SK-N-SH treated with all-trans-retinoic acid at 6 μM for 48 hours (cell line): ENCODE measurements around the gene PPP1R14D.

Experiments used
- ARNTL ChIP-seq: fragments of 450-650 bp; formaldehyde crosslinking; IDR thresholded peaks from 2 replicates; pipeline ENCODE4 v1.5.0; 2020; ENCODE audit warnings: low read depth, mild to moderate bottlenecking, moderate library complexity, borderline replicate concordance
- BACH2 ChIP-seq: fragments of 250-450 bp; sonication (Bioruptor Pico); IDR thresholded peaks from 2 replicates; pipeline ENCODE4 v1.9.0; 2021; ENCODE audit warnings: mild to moderate bottlenecking, borderline replicate concordance
- CSDC2 ChIP-seq: fragments of 250-450 bp; sonication (Bioruptor Pico); IDR thresholded peaks from 2 replicates; pipeline ENCODE4 v1.5.0; 2020; ENCODE audit warnings: mild to moderate bottlenecking, moderate library complexity
- ESRRG ChIP-seq: fragments of 250-450 bp; sonication (Bioruptor Pico); IDR thresholded peaks from 2 replicates; pipeline ENCODE4 v1.6.1; 2021; ENCODE audit warnings: mild to moderate bottlenecking
- GLIS3 ChIP-seq: fragments of 250-450 bp; sonication (Bioruptor Pico); IDR thresholded peaks from 2 replicates; pipeline ENCODE4 v1.5.0; 2020; ENCODE audit warnings: mild to moderate bottlenecking, moderate library complexity
- ISL1 ChIP-seq: fragments of 250-450 bp; sonication (Bioruptor Pico); IDR thresholded peaks from 2 replicates; pipeline ENCODE4 v2.1.2; 2022; ENCODE audit warnings: mild to moderate bottlenecking, moderate library complexity
- PATZ1 ChIP-seq: fragments of 250-450 bp; sonication (Bioruptor Pico); IDR thresholded peaks from 2 replicates; pipeline ENCODE4 v1.8.0; 2020; ENCODE audit warnings: mild to moderate bottlenecking, moderate library complexity, borderline replicate concordance
- PPARA ChIP-seq: fragments of 250-450 bp; sonication (Bioruptor Pico); IDR thresholded peaks from 2 replicates; pipeline ENCODE4 v1.5.0; 2020; ENCODE audit warnings: mild to moderate bottlenecking, borderline replicate concordance
- TCF4 ChIP-seq: fragments of 250-450 bp; sonication (Bioruptor Pico); IDR thresholded peaks from 2 replicates; pipeline ENCODE4 v1.8.0; 2021; ENCODE audit warnings: mild to moderate bottlenecking, moderate library complexity, borderline replicate concordance
- ZFP3 ChIP-seq: fragments of 250-450 bp; sonication (Bioruptor Pico); IDR thresholded peaks from 2 replicates; pipeline ENCODE4 v1.5.0; 2020; ENCODE audit warnings: mild to moderate bottlenecking, moderate library complexity
- ZFP30 ChIP-seq: fragments of 450-650 bp; formaldehyde crosslinking; IDR thresholded peaks from 2 replicates; pipeline ENCODE4 v1.5.0; 2022; ENCODE audit warnings: mild to moderate bottlenecking, moderate library complexity
- ZNF565 ChIP-seq: fragments of 450-650 bp; formaldehyde crosslinking; conservative IDR thresholded peaks from 2 replicates; pipeline ENCODE4 v1.5.0; 2020; ENCODE audit warnings: low read depth, mild to moderate bottlenecking, moderate library complexity
- TF ChIP-seq, protein P1 (sequence below): fragments of 250-450 bp; sonication (Bioruptor Pico); IDR thresholded peaks from 2 replicates; pipeline ENCODE4 v1.5.0; 2020; ENCODE audit warnings: mild to moderate bottlenecking, moderate library complexity

GRCh38 chr15:40863660-40864270 lies 35.3 kb upstream of the PPP1R14D start:
- TF ChIP-seq PATZ1 (no peak), ARNTL (CRISPR knock-in tag) (no peak), BACH2 (no peak), ESRRG (CRISPR knock-in tag) (no peak), GLIS3 (CRISPR knock-in tag) (no peak), TCF4 (CRISPR knock-in tag) (no peak), CSDC2 (CRISPR knock-in tag) (no peak), PPARA (CRISPR knock-in tag) (no peak), ZFP3 (CRISPR knock-in tag) (no peak), ZNF565 (CRISPR knock-in tag) (no peak), ISL1 (CRISPR knock-in tag) (no peak), ZFP30 (CRISPR knock-in tag) (no peak)
- TF ChIP-seq, protein P1, sequence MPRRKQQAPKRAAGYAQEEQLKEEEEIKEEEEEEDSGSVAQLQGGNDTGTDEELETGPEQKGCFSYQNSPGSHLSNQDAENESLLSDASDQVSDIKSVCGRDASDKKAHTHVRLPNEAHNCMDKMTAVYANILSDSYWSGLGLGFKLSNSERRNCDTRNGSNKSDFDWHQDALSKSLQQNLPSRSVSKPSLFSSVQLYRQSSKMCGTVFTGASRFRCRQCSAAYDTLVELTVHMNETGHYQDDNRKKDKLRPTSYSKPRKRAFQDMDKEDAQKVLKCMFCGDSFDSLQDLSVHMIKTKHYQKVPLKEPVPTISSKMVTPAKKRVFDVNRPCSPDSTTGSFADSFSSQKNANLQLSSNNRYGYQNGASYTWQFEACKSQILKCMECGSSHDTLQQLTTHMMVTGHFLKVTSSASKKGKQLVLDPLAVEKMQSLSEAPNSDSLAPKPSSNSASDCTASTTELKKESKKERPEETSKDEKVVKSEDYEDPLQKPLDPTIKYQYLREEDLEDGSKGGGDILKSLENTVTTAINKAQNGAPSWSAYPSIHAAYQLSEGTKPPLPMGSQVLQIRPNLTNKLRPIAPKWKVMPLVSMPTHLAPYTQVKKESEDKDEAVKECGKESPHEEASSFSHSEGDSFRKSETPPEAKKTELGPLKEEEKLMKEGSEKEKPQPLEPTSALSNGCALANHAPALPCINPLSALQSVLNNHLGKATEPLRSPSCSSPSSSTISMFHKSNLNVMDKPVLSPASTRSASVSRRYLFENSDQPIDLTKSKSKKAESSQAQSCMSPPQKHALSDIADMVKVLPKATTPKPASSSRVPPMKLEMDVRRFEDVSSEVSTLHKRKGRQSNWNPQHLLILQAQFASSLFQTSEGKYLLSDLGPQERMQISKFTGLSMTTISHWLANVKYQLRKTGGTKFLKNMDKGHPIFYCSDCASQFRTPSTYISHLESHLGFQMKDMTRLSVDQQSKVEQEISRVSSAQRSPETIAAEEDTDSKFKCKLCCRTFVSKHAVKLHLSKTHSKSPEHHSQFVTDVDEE (CRISPR knock-in tag) = no peak
